AG09319 (cell line): ENCODE measurements around the gene DEAF1.

Source experiments
- DNase-seq: peaks from one replicate; pipeline ENCODE4 v3.0.0-alpha.2; 2010; ENCODE audit warnings: low read depth; ENCODE audit errors: extremely low read depth
- TF ChIP-seq, protein P1 (sequence below): IDR thresholded peaks from 2 replicates; pipeline ENCODE4 v1.5.1; 2011; ENCODE audit warnings: low read depth, mild to moderate bottlenecking, inconsistent platforms, low read length, moderate library complexity

Gene DEAF1

DNA sequence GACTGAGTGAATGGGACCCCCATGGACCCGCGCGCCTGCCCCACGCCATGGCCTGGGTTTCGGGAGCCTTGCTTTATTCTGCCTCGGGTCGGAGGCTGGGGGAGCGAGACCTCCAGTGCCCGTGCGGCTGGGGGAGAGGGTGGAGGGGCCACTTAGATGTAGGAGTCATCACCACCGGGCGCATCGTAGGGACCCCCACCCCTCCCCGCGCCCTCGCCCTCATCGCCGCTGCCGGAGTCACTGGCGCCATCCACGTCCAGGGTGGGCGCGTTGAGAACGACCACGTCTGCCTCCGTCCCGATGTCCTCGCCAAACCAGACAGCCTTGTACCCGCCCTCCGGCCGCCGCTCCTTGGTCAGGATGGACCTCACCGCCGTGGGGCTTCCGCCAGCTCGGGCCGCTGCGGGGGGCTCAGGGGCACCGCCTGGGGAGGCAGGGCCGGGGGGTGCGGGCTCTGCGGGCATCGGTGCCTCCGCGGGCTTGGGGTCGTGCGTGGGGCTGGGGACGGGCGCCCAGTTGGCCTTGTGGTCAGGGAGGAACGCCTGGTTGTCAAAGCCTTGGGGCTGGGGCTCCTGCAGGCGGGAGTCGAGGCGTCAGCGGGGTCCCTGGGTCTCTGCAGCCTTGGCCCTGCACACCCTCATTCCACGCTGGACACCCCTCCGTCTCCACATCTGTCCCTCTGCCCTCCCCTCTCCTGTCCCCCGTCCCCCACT lies 77.7 kb downstream of the DEAF1 start:
- TF ChIP-seq, protein P1, sequence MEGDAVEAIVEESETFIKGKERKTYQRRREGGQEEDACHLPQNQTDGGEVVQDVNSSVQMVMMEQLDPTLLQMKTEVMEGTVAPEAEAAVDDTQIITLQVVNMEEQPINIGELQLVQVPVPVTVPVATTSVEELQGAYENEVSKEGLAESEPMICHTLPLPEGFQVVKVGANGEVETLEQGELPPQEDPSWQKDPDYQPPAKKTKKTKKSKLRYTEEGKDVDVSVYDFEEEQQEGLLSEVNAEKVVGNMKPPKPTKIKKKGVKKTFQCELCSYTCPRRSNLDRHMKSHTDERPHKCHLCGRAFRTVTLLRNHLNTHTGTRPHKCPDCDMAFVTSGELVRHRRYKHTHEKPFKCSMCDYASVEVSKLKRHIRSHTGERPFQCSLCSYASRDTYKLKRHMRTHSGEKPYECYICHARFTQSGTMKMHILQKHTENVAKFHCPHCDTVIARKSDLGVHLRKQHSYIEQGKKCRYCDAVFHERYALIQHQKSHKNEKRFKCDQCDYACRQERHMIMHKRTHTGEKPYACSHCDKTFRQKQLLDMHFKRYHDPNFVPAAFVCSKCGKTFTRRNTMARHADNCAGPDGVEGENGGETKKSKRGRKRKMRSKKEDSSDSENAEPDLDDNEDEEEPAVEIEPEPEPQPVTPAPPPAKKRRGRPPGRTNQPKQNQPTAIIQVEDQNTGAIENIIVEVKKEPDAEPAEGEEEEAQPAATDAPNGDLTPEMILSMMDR, result no peak
- no peak for DNase-seq

DNA sequence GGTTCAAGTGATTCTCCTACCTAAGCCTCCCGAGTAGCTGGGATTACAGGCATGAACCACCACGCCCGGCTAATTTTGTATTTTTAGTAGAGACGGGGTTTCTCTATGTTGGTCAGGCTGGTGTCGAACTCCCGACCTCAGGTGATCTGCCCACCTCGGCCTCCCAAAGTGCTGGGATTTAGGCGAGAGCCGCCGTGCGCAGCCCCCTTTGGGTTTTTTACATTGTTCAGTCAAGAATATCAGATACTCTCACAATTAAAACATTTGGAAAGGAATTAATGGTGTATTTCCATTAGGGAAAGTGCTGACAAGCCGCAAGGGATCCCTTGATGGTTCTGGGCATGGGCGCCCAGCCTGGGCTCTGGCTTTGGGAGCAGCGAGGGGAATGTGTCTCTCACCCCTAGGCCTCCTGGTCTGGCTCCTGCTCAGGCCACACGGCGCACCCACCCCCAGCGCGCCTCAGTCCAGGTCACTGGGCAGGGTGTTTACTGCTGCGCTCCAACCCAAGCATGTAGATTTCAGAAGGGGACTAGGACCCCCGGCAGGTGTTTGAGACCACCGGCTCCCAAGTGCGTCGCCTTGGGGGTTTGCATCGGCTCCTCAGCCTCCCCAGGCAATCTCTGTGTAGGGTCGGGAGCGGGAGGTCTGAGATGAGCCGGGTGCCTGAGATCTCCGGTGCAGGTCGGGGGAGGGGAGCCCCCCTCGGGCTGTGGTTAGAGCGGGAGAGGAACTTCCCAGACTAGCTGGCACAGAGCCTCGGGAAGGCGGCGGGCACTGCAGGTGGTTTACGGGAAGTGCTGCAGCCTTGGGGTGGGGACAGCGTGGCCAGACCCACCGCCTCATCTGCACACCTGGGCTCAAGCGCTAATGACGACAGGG lies 78.5 kb downstream of the DEAF1 start:
- TF ChIP-seq, protein P1, result no peak

DNA sequence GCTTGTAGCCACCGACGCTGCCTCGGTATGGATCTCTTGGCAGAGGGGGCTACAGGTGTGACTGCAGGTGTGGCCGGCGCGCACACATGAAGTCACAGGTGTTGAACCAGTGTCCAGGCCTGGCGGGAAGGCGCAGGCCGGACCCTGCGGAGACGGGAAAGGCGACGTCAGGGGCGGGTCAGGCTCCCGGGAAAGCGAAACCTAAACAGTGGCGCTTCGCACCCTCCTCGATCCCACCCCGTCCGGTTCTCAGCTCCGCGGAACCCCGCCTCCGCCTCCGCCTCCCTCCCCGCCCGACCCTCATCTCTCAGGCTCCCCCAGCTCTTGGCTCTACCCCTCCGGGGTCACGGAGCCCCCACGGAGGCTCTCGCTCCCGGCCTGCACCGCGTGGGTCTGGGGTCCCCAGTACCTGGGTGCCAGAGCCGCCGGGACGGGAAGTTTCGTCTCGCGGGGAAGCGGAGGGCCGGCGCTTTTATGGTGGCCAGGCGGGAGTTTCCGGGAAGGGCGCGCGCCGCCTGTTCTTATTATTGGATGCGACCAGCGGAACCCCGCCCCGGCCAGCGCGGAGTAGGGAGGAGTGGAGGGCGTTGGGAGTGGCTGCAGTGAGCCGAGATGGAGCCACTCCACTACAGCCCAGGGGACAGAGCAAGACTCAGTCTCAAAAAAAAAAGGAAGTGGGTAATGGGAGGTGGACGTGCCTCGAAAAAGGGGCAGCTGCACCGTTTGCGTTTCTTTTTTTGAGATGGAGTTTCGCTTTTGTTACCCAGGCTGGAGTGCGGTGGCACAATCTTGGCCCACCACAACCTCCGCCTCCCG lies 79.3 kb downstream of the DEAF1 start, which contains the start of gene IRF7:
IRF7 (minus strand) TSS at position 447 of the 816 bp plus-strand sequence. CDS start 586 bp downstream, outside the sequence.
- DNase-seq, result peak; percentile 64
- TF ChIP-seq, protein P1, result no peak

More for the DNA sequence above, 78.5 kb downstream of the DEAF1 start:
- DNase-seq, result no peak

DNA sequence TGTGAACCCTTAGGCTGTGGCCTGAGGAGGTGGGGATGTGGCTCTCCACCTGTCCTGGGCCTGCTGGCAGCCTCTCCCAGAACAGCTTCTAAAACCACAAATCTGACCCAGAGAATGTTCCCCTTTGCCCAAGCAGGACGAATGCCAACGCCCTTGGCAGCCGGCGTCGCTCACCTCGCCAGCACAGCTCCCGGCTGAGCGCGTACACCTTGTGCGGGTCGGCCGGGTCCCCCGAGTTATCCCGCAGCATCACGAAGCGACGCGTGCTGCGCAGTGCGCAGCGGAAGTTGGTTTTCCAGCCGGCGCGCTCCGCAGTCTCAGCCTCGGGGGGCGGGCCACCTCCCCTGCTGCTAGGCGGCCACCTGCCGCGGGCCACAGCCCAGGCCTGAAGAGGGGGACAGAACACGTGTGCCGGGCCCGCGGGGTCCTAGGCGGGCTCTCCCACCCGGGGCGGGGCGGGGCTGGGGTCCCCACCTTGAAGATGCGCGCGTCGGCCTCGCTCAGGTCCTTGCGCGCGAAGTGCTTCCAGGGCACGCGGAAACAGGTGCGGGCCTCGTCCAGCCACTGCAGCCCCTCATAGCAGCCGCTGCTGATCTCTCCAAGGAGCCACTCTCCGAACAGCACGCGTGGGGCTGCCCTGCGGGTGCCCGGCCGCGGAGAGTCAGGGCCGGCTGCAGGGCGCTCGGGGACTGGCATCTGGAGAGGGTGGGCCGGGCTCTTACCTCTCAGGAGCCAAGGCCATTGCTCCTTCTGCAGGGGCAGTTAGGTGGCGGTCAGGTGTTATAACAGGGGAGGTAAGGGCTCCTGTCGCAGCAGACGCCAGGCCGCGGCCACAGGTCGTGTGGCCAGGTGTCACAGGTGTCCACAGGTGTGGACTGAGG lies 80.2 kb downstream of the DEAF1 start:
- TF ChIP-seq, protein P1, result no peak
- no peak for DNase-seq

DNA sequence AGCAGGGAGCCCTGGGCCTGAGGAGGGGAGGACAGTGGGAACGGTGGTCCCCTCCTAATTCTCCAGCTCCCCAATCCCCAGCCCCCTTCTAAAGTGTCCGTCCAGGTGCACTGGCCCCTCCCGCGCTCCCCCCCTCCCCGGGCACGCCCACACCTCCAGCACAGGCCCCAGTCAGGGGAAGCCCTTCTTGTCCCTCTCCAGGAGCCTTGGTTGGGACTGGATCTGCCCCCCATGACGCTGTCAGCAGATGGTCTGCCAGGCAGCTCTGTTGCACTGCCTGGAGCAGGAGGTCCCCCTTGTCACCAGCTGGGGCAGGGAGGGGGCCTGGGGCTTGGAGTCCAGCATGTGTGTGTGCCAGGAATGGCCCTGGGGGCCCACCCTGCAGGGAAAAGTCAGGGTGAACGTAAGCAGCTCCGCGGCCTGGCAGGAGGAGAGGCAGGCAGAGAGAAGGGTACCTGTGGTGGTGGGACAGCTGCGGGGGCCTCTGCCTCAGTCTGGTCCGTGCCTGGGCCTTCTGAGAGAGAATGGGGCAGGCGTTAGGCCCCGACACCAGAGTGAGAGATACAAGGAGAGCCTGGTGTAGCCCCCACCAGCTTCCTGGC lies 80.9 kb downstream of the DEAF1 start:
- no peak for DNase-seq
- TF ChIP-seq, protein P1, result no peak

DNA sequence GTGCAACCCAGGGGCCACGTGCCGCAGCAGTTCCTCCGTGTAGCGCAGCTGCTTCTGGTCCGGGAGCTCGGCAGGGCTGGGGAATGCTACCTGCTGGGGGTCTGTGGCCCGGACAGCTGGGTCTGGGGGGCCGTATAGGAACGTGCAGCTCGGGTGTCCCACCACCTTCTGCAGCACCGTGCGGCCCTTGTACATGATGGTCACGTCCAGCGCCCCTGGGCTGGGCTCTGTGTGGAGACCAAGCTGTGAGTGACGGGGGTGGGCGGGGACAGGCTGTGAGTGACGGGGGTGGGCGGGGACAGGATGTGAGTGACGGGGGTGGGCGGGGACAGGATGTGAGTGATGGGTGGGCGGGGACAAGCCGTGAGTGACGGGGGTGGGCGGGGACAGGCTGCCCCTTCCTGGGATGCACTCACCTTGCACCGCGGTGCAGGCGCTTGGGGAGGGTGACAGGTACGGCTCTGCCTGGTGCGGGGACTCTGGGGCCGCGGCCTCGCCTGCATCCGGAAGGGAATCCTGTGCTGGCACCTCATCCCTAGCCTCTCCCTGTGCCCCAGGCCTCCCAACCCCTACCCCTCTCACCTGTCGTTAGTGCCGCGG lies 81.6 kb downstream of the DEAF1 start:
- no peak for DNase-seq
- TF ChIP-seq, protein P1, result no peak
